Measurements from ENCODE around the gene BMP2K.
"Not testable (repeated sequence)": the region's sequence is repeated elsewhere in the genome, so short reads cannot be mapped to it uniquely, and the experiment has no call there.

The BMP2K gene

GRCh38 chr4:78868712-78869111 lies 92.6 kb downstream of the BMP2K start:
- DNase-seq: not testable (repeated sequence)

GRCh38 chr4:78870056-78870455 lies 93.9 kb downstream of the BMP2K start:
- no peak for DNase-seq

GRCh38 chr4:78876568-78877320 lies 100.6 kb downstream of the BMP2K start:
- DNase-seq: no peak

GRCh38 chr4:78878031-78878430 lies 101.9 kb downstream of the BMP2K start:
- no peak for DNase-seq

GRCh38 chr4:78880874-78881492 lies 104.8 kb downstream of the BMP2K start:
- no peak for DNase-seq

GRCh38 chr4:78885598-78885997 lies 109.4 kb downstream of the BMP2K start:
- DNase-seq: no peak

- DNase-seq: no peak
Measured at GRCh38 chr4:78889955-78890354, 113.8 kb downstream of the BMP2K start.

GRCh38 chr4:78899302-78899701 lies 123.2 kb downstream of the BMP2K start:
- DNase-seq: no peak

GRCh38 chr4:78901882-78902281 lies 125.7 kb downstream of the BMP2K start:
- no peak for DNase-seq

- DNase-seq: no peak
Measured at GRCh38 chr4:78902298-78902697, 126.1 kb downstream of the BMP2K start.

GRCh38 chr4:78904143-78904542 lies 128.0 kb downstream of the BMP2K start:
- DNase-seq: no peak

- DNase-seq: no peak
Measured at GRCh38 chr4:78907638-78908037, 131.5 kb downstream of the BMP2K start.

- not testable (repeated sequence) for DNase-seq
Measured at GRCh38 chr4:78908974-78909373, 132.8 kb downstream of the BMP2K start.

GRCh38 chr4:78910612-78911011 lies 134.5 kb downstream of the BMP2K start:
- DNase-seq: no peak

GRCh38 chr4:78922207-78922606 lies 146.1 kb downstream of the BMP2K start:
- no peak for DNase-seq

- DNase-seq: no peak
Measured at GRCh38 chr4:78923464-78924312, 147.5 kb downstream of the BMP2K start.

- no peak for DNase-seq
Measured at GRCh38 chr4:78926826-78927225, 150.7 kb downstream of the BMP2K start.

- DNase-seq: no peak
Measured at GRCh38 chr4:78928835-78929234, 152.7 kb downstream of the BMP2K start.

- no peak for DNase-seq
Measured at GRCh38 chr4:78930016-78930629, 154.0 kb downstream of the BMP2K start.

- no peak for DNase-seq
Measured at GRCh38 chr4:78936989-78937388, 160.8 kb downstream of the BMP2K start.

- DNase-seq: no peak
Measured at GRCh38 chr4:78937837-78938236, 161.7 kb downstream of the BMP2K start.

GRCh38 chr4:78938474-78938867 lies 162.3 kb downstream of the BMP2K start:
- peak; percentile 17 for DNase-seq

Data from CD4-positive, alpha-beta T cell treated with Interleukin-10 for 1 hour (primary cell).